ENCODE data around the gene ZBTB25.

DNA sequence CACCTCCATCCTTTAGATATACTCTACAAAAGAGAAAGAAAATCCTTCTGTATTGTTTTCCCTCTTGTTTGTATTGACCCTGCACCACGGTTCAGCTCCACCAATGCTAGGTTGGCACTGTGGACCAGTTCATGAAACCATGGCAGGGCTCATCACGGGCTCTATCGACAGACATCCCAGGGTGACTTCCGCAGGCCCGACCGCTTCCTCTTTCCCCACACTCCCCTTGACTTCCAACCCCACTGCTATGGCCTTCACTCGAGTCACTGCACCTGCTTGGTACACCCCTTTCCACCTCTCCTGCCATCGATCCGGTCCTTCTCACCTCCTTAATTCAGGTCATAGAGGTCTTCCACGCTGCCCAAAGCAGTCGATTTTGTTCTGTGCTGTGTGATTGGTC is 59.5 kb downstream of the ZBTB25 start:
- TF ChIP-seq ZNF274 (IDR thresholded peaks at IDR 0.05; ENCODE audit: low read depth, low read length) (no peak), SUZ12 (IDR thresholded peaks at IDR 0.05; ENCODE audit: extremely low read depth, insufficient read depth, insufficient read length) (no peak)

Data from NT2/D1 (cell line).